DND-41 (cell line): ENCODE data around the gene CHST12.

ENCODE experiments used
- ATAC-seq: fragments of 200-7000 bp; cut with Tn5 transposase; 3 replicates; pipeline ENCODE4 v1.9.1; 2021; ENCODE audit warnings: low read depth; ENCODE audit not compliant: insufficient read depth
- DNase-seq: peaks from one replicate; pipeline ENCODE4 v3.0.0-alpha.2; 2020
- H2AFZ ChIP-seq: 2 replicates; pipeline ENCODE4 v1.6.0; 2012; ENCODE audit warnings: low read depth, low read length
- H3K27ac ChIP-seq: 2 replicates; pipeline ENCODE4 v1.5.1; 2012; ENCODE audit warnings: low read length, inconsistent platforms
- H3K27me3 ChIP-seq: fragments of 200-600 bp; sonication (generic); 2 replicates; pipeline ENCODE4 v1.6.0; 2012; ENCODE audit warnings: low read length, mild to moderate bottlenecking, inconsistent platforms; ENCODE audit not compliant: insufficient read depth, poor library complexity
- H3K36me3 ChIP-seq: 2 replicates; pipeline ENCODE4 v1.5.1; 2012; ENCODE audit warnings: low read length, inconsistent platforms; ENCODE audit not compliant: insufficient read depth
- H3K4me1 ChIP-seq: 2 replicates; pipeline ENCODE4 v1.5.1; 2012; ENCODE audit warnings: mild to moderate bottlenecking, low read length; ENCODE audit not compliant: insufficient read depth
- H3K4me2 ChIP-seq: 2 replicates; pipeline ENCODE4 v1.6.0; 2012; ENCODE audit warnings: mild to moderate bottlenecking, moderate library complexity, low read length, inconsistent platforms; ENCODE audit not compliant: insufficient read depth
- H3K4me3 ChIP-seq, 2 experiments: fragments of 200-600 bp in 1 of 2; shearing (Covaris generic) in 1 of 2; 2 replicates each; pipeline ENCODE4 v1.5.1; 2012 to 2016; ENCODE audit warnings: inconsistent platforms in 2 of 2, low read length in 2 of 2, mild to moderate bottlenecking in 2 of 2, low read depth in 1 of 2, moderate library complexity in 1 of 2
- H3K79me2 ChIP-seq: 2 replicates; pipeline ENCODE4 v1.6.0; 2012; ENCODE audit warnings: low read length, inconsistent platforms; ENCODE audit not compliant: insufficient read depth
- H3K9ac ChIP-seq: 2 replicates; pipeline ENCODE4 v1.6.0; 2012; ENCODE audit warnings: low read depth, mild to moderate bottlenecking, inconsistent platforms, low read length, moderate library complexity
- H3K9me3 ChIP-seq: 2 replicates; pipeline ENCODE4 v1.5.1; 2012; ENCODE audit warnings: low read length, moderate library complexity, mild to moderate bottlenecking, inconsistent platforms; ENCODE audit not compliant: insufficient read depth, severe bottlenecking
- H4K20me1 ChIP-seq: 2 replicates; pipeline ENCODE4 v1.6.0; 2012; ENCODE audit warnings: low read length; ENCODE audit not compliant: insufficient read depth
- CTCF ChIP-seq: IDR thresholded peaks from 2 replicates; pipeline ENCODE4 v1.5.1; 2012; ENCODE audit warnings: borderline replicate concordance, low read length, moderate library complexity, mild to moderate bottlenecking; ENCODE audit not compliant: poor library complexity, severe bottlenecking; ENCODE audit errors: extremely low read depth
- EZH2 ChIP-seq: IDR thresholded peaks from 3 replicates; pipeline ENCODE4 v1.6.1; 2012; ENCODE audit warnings: borderline replicate concordance, low read depth, mild to moderate bottlenecking, moderate library complexity, low read length, inconsistent platforms; ENCODE audit not compliant: severe bottlenecking

CHST12 gene

GRCh38 chr7:2417981-2418481 lies 14.6 kb downstream of the CHST12 start:
- no peaks in the 10 kb centered on the region for H3K36me3 ChIP-seq

DNA sequence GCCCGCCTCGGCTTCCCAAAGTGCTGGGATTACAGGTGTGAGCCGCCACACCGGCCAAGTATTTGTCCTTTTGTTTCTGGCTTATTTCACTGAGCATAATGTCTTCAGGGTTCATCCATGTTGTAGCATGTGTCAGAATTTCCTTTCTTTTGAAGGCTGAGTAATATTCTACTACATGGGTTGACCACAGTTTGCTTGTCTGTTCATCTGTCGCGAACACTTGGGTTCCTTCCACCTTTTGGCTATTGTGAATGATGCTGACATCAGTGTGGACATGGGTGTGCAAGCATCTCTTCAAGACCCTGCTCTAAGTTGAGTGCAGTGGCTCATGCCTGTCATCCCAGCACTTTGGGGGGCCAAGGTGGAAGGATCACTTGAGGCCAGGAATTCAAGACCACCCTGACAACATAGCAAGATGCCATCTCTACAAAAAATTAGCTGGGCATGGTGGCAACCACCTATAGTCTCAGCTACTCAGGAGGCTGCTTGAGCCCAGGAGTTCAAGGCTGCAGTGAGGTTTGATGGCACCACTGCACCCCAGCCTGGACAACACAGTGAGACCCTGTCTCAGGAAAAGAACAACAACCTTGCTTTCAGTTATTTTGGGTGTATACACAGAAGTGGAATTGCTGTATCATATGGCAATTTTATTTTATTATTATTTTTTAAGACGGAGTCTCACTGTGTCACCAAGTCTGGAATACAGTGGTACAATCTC lies 17.0 kb downstream of the CHST12 start:
- Histone ChIP-seq H3K27ac (no peak overlapping the region), H2AFZ (no peak overlapping the region), H3K36me3 (no peaks in the 10 kb centered on the region), H3K4me1 (no peaks in the 10 kb centered on the region), H3K27me3 (no peaks in the 10 kb centered on the region), H3K9me3 (no peaks in the 10 kb centered on the region), H3K9ac (no peak overlapping the region), H3K4me3 (no peak overlapping the region), H3K79me2 (peaks cover 9% of the 10 kb centered on the region; the same call in 1 of the 2 replicates), H4K20me1 (peaks cover 19% of the 10 kb centered on the region), H3K4me2 (no peak overlapping the region)
- ATAC-seq (no peak), DNase-seq (no peak)
- TF ChIP-seq EZH2 = no peak
- no peak for TF ChIP-seq CTCF

More at GRCh38 chr7:2417981-2418481, 14.6 kb downstream of the CHST12 start:
- H3K9me3 ChIP-seq = no peaks in the 10 kb centered on the region
- ATAC-seq = peak; percentile 35; the same call in 1 of the 3 replicates
- H2AFZ ChIP-seq = no peak overlapping the region
- H3K9ac ChIP-seq = no peak overlapping the region
- no peak overlapping the region for H3K27ac ChIP-seq
- peak; percentile 29 for DNase-seq
- no peaks in the 10 kb centered on the region for H3K27me3 ChIP-seq
- TF ChIP-seq EZH2 (no peak), CTCF (no peak)
- no peak overlapping the region for H3K4me2 ChIP-seq
- peaks cover 9% of the 10 kb centered on the region; the same call in 1 of the 2 replicates for H3K79me2 ChIP-seq
- H3K4me1 ChIP-seq = no peaks in the 10 kb centered on the region
- H4K20me1 ChIP-seq = peaks cover 15% of the 10 kb centered on the region; the same call in 1 of the 2 replicates
- H3K4me3 ChIP-seq = no peak overlapping the region

- Histone ChIP-seq H3K4me3 (no peak overlapping the region), H3K36me3 (no peaks in the 10 kb centered on the region), H2AFZ (no peak overlapping the region), H3K9me3 (no peaks in the 10 kb centered on the region), H4K20me1 (peaks cover 19% of the 10 kb centered on the region), H3K9ac (no peak overlapping the region), H3K79me2 (peaks cover 11% of the 10 kb centered on the region; the same call in 1 of the 2 replicates), H3K27me3 (no peaks in the 10 kb centered on the region), H3K4me1 (no peaks in the 10 kb centered on the region), H3K4me2 (no peak overlapping the region), H3K27ac (no peak overlapping the region)
- DNase-seq (no peak), ATAC-seq (no peak)
- TF ChIP-seq EZH2 (no peak), CTCF (no peak)
Observed at GRCh38 chr7:2421943-2422310, 18.5 kb downstream of the CHST12 start.
